ENCODE measurements around the gene NUBPL.

DNA sequence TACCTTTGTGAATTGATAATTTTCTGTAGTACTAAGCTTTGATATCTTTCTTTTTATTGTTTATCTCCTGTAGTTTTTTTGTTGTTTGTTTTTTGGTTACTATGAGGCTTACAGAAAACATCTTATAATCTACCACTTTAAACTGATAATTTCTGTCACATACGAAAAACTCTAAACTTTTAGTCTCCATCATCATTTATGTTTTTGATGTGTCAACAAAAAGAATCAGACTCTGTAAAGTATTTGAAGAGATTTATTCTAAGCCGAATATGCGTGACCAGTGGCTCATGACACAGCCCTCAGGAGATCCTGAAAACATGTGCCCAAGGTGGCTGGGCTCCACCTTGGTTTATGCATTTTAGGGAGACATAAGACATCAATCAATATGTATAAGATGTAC lies 348.8 kb downstream of the NUBPL start:
- no peak for TF ChIP-seq RAD21 (conservative IDR thresholded peaks at IDR 0.05 in 1 of 2, IDR thresholded peaks at IDR 0.05 in 1 of 2)
- TF ChIP-seq, protein P1, sequence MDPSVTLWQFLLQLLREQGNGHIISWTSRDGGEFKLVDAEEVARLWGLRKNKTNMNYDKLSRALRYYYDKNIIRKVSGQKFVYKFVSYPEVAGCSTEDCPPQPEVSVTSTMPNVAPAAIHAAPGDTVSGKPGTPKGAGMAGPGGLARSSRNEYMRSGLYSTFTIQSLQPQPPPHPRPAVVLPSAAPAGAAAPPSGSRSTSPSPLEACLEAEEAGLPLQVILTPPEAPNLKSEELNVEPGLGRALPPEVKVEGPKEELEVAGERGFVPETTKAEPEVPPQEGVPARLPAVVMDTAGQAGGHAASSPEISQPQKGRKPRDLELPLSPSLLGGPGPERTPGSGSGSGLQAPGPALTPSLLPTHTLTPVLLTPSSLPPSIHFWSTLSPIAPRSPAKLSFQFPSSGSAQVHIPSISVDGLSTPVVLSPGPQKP (IDR thresholded peaks at IDR 0.05; ENCODE audit: low read depth, low read length) = no peak

Measured in A549 (cell line).